Adrenal gland (tissue), 12 donors: ENCODE results near the gene SERPINE2. TPM values are rescaled to one million over a fixed set of nuclear protein-coding genes. Genes with fewer than 3 reads are reported as not detected.

ENCODE experiments used
- DNase-seq, 7 donors: peaks; one replicate each; pipeline ENCODE4 v3.0.0-alpha.2; 2019 to 2020
- H3K27ac ChIP-seq, 5 donors: fragments of 200-600 bp; sonication (generic) in 4 of 5; 1 replicate in 3 of 5; 2 replicates in 2 of 5; pipeline versions ENCODE4 v1.5.1 to v1.8.0; 2016 to 2020; ENCODE audit warnings: mild to moderate bottlenecking in 1 of 5
- H3K27me3 ChIP-seq: fragments of 200-600 bp; 2 replicates; pipeline ENCODE4 v1.8.0; 2021
- H3K36me3 ChIP-seq, 2 donors: fragments of 200-600 bp; replicated peaks in 1 of 2; 1 replicate in 1 of 2; 2 replicates in 1 of 2; pipeline versions ENCODE4 v1.5.1 to v1.8.0; 2018 to 2022
- H3K4me1 ChIP-seq, 2 donors: fragments of 200-600 bp; replicated peaks in 1 of 2; 1 replicate in 1 of 2; 2 replicates in 1 of 2; pipeline versions ENCODE4 v1.5.1 to v1.8.0; 2018 to 2021
- H3K4me3 ChIP-seq, 4 donors: fragments of 200-600 bp; sonication (generic) in 3 of 4; one replicate each; pipeline ENCODE4 v1.5.1; 2016 to 2018
- H3K9me3 ChIP-seq, 3 donors: fragments of 200-600 bp; sonication (generic) in 1 of 3; replicated peaks in 1 of 3; 1 replicate in 2 of 3; 2 replicates in 1 of 3; pipeline versions ENCODE4 v1.5.1 to v1.8.0; 2016 to 2021
- POLR2A ChIP-seq, 2 donors: fragments of 450-650 bp; IDR thresholded peaks; one replicate each; pipeline ENCODE4 v1.6.1; 2017; ENCODE audit warnings: antibody characterized with exemption in 2 of 2, mild to moderate bottlenecking in 2 of 2, moderate library complexity in 1 of 2
- whole genome bisulfite sequencing, 4 donors: extraction: QIAGEN DNeasy Blood & Tissue Kit in 2 of 4; methylation state at CpG; one replicate each; pipeline versions ENCODE4 v1.1.5 to v1.1.7; 2013 to 2017; 5-methylcytosine and 5-hydroxymethylcytosine counted together
- intact Hi-C, 2 donors: fragments of 100-400 bp; cut with DNase I; formaldehyde crosslinking; loops; one replicate each; pipeline versions ENCODE4 v1.14.1 to v1.15.0; 2022 to 2023
- polyA plus RNA-seq, 3 donors: library from polyadenylated mRNA; stranded (reverse); fragments of 200-250 nt in 2 of 3; fragments of 350-450 nt in 1 of 3; fragmentation: Illumina TruSeq in 1 of 3; extraction: RNeasy Lipid Tissue Mini Kit (QIAGEN cat#74804) in 1 of 3; gene quantifications; one replicate each; pipeline ENCODE4 v1.2.3, GENCODE V29; 2013 to 2014
- total RNA-seq, 9 donors: library from RNA; depleted of rRNA in 4 of 9; stranded (reverse); fragments of >200 nt in 4 of 9; fragments of 120-200 nt in 1 of 9; fragmentation: NEBNext Ultra II Directional in 1 of 9; extraction: Animal tissue kit (Norgen Biotek cat#: 25700) in 1 of 9; gene quantifications; one replicate each; pipeline versions ENCODE4 v1.1.0 to v1.2.4, GENCODE V29; 2013 to 2023
- TF ChIP-seq, protein P1 (sequence below), 6 experiments: fragments of 450-650 bp in 4 of 6; fragments of 200-600 bp in 2 of 6; sonication (generic) in 1 of 6; IDR thresholded peaks; 1 replicate in 5 of 6; 2 replicates in 1 of 6; pipeline versions ENCODE4 v1.5.1 to v1.8.0; 2016 to 2021; ENCODE audit warnings: antibody characterized with exemption in 6 of 6, mild to moderate bottlenecking in 2 of 6, moderate library complexity in 1 of 6
- donor health status: healthy with polysubstance abuse.
- donor health status: Bipolar disorder and iron deficiency.
- donor health status: DM: yes; HTN: yes; CAD: no.
- donor health status: DM: no; HTN: no; CAD: no.
- donor health status: DM: no; HTN: no; CAD: no.
- donor health status: DM: yes; HTN: yes; CAD: no.

Gene SERPINE2
- total and polyA plus RNA-seq, 12 donors: 6.2 to 61.6 (median 16.0) TPM

DNA sequence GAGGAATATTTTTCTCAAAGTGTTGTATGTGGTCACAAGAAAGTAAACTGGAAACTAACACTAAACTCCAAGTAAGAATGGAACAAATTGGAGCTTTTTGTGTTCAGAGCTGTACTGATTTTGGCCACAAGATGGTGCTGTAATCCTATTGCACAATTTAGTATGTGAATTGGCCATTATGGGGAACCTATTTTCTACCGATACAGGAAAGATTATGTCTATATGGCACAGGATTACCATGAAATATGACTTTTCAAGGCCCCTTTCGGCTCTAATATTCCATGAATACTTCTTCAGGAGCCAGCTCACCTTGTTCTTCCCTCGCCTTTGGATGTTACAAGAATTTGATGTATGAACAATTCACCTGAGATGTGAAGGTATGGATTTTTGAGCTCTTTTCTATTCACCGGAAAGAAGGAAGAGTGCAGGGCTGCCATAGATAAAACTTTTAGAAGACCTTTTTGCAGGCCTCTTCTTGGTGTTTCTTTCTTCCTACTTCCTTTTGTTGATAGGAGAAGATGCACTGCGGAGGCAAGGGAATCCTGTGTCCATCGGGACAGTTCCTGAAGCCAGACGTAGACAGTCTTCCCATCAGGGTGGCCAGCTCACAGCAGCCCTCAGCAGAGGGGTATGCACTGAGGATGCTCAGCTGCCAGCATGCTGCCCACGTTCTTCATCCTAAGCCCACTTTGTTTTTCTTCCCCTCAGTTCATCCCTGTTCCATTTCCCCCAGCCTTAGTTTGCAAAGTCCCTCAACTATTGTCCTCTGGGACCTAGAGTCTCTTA is 68.5 kb downstream of the SERPINE2 start:
- WGBS, 4 donors: 59 to 66% (median 63%) methylated on average over 8 of the region's 8 CpGs
- H3K27me3 ChIP-seq: no peaks in the 10 kb centered on the region
- intact Hi-C loops: loop anchor here in 1 of 2 donors (5.0 kb wide), 1 partner anchor 312 kb away; no protein-coding TSS in a partner anchor
- no peak overlapping the region for H3K4me3 ChIP-seq
- peak in 5 of 7 donors; percentile 26 to 68 (median 62) for DNase-seq
- no peaks in the 10 kb centered on the region for H3K9me3 ChIP-seq
- peaks cover 0 to 20% of the 10 kb centered on the region in 2 donors for H3K36me3 ChIP-seq
- no peaks in the 10 kb centered on the region for H3K4me1 ChIP-seq
- no peak for TF ChIP-seq POLR2A (IDR thresholded peaks at IDR 0.05)
- TF ChIP-seq, protein P1, sequence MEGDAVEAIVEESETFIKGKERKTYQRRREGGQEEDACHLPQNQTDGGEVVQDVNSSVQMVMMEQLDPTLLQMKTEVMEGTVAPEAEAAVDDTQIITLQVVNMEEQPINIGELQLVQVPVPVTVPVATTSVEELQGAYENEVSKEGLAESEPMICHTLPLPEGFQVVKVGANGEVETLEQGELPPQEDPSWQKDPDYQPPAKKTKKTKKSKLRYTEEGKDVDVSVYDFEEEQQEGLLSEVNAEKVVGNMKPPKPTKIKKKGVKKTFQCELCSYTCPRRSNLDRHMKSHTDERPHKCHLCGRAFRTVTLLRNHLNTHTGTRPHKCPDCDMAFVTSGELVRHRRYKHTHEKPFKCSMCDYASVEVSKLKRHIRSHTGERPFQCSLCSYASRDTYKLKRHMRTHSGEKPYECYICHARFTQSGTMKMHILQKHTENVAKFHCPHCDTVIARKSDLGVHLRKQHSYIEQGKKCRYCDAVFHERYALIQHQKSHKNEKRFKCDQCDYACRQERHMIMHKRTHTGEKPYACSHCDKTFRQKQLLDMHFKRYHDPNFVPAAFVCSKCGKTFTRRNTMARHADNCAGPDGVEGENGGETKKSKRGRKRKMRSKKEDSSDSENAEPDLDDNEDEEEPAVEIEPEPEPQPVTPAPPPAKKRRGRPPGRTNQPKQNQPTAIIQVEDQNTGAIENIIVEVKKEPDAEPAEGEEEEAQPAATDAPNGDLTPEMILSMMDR (IDR thresholded peaks at IDR 0.05): peak; percentile 85 to 98 (median 91)
- H3K27ac ChIP-seq: no peak overlapping the region

GRCh38 chr2:223969856-223970255 is 69.2 kb downstream of the SERPINE2 start:
- Histone ChIP-seq H3K4me3 (no peak overlapping the region), H3K4me1 (no peaks in the 10 kb centered on the region), H3K27ac (no peak overlapping the region), H3K36me3 (peaks cover 0 to 20% of the 10 kb centered on the region in 2 donors), H3K9me3 (no peaks in the 10 kb centered on the region), H3K27me3 (no peaks in the 10 kb centered on the region)
- no peak for TF ChIP-seq POLR2A (IDR thresholded peaks at IDR 0.05)
- TF ChIP-seq, protein P1 (IDR thresholded peaks at IDR 0.05): no peak
- intact Hi-C loops: loop anchor here in 1 of 2 donors (5.0 kb wide), 1 partner anchor 312 kb away; no protein-coding TSS in a partner anchor
- 68 to 81% (median 77%) methylated on average over 1 of the region's 1 CpG for WGBS, 4 donors
- DNase-seq: no peak

DNA sequence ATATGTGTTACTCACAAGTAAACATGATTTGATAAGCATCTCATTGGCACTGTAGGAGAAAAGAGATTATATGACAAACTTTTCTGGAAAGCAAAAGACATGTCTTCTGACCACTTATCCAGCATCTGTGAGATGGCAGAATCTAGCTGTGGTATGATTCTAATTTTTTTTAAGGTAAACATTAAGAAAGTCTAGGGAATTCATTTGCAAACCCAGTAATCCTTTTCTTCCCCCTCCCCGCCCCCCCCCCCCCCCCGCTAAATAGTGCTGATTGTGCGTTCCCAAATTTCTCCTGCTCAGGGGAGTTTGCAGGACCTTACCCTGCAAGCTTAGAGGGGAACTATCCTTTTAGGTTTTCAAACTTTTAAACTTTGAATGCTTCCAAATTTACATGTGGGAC is 69.8 kb downstream of the SERPINE2 start:
- Histone ChIP-seq H3K4me3 (no peak overlapping the region), H3K9me3 (no peaks in the 10 kb centered on the region), H3K27me3 (no peaks in the 10 kb centered on the region), H3K4me1 (no peaks in the 10 kb centered on the region), H3K27ac (no peak overlapping the region), H3K36me3 (peaks cover 0 to 23% of the 10 kb centered on the region in 2 donors)
- intact Hi-C loops: no loop called here
- DNase-seq: no peak
- TF ChIP-seq POLR2A (IDR thresholded peaks at IDR 0.05): no peak
- TF ChIP-seq, protein P1 (IDR thresholded peaks at IDR 0.05): no peak
- WGBS, 4 donors: 14 to 43% (median 32%) methylated on average over 1 to 3 of the region's 3 CpGs

- no peak overlapping the region for H3K27ac ChIP-seq
- 89 to 100% (median 91%) methylated on average over 2 of the region's 2 CpGs for WGBS, 4 donors
- no peak overlapping the region for H3K4me3 ChIP-seq
- intact Hi-C loops: no loop called here
- H3K4me1 ChIP-seq: no peaks in the 10 kb centered on the region
- TF ChIP-seq POLR2A (IDR thresholded peaks at IDR 0.05): no peak
- TF ChIP-seq, protein P1 (IDR thresholded peaks at IDR 0.05): no peak
- H3K36me3 ChIP-seq: peaks cover 0 to 34% of the 10 kb centered on the region in 2 donors
- no peaks in the 10 kb centered on the region for H3K9me3 ChIP-seq
- no peaks in the 10 kb centered on the region for H3K27me3 ChIP-seq
- DNase-seq: no peak
Measured at GRCh38 chr2:223967981-223968380, 71.1 kb downstream of the SERPINE2 start.
